ENCODE results near the gene MSX2. TPM values are rescaled to one million over a fixed set of nuclear protein-coding genes. Genes with fewer than 3 reads are reported as not detected.

The MSX2 gene
- total RNA-seq, 1 donor from 2014 or later, result 2.3 TPM

- peaks cover 32% of the 10 kb centered on the region for H3K27me3 Mint-ChIP-seq (ENCODE audit: low read depth)
- H3K27ac Mint-ChIP-seq (ENCODE audit: unreplicated experiment), result no peak overlapping the region
Measured at GRCh38 chr5:174744896-174745295, 20.5 kb downstream of the MSX2 start.

GRCh38 chr5:174745590-174746103, 21.3 kb downstream of the MSX2 start:
- Mint-ChIP-seq H3K36me3 (ENCODE audit: low read depth) (peaks cover 2% of the 10 kb centered on the region), H3K27me3 (ENCODE audit: low read depth) (peaks cover 32% of the 10 kb centered on the region), H3K4me1 (ENCODE audit: low read depth) (peaks cover 4% of the 10 kb centered on the region), H3K27ac (ENCODE audit: unreplicated experiment) (no peak overlapping the region), H3K4me3 (ENCODE audit: unreplicated experiment) (no peak overlapping the region), H3K9me3 (ENCODE audit: low read depth) (peaks cover 2% of the 10 kb centered on the region)
- TF ChIP-seq, protein P1, sequence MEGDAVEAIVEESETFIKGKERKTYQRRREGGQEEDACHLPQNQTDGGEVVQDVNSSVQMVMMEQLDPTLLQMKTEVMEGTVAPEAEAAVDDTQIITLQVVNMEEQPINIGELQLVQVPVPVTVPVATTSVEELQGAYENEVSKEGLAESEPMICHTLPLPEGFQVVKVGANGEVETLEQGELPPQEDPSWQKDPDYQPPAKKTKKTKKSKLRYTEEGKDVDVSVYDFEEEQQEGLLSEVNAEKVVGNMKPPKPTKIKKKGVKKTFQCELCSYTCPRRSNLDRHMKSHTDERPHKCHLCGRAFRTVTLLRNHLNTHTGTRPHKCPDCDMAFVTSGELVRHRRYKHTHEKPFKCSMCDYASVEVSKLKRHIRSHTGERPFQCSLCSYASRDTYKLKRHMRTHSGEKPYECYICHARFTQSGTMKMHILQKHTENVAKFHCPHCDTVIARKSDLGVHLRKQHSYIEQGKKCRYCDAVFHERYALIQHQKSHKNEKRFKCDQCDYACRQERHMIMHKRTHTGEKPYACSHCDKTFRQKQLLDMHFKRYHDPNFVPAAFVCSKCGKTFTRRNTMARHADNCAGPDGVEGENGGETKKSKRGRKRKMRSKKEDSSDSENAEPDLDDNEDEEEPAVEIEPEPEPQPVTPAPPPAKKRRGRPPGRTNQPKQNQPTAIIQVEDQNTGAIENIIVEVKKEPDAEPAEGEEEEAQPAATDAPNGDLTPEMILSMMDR (IDR thresholded peaks at IDR 0.05), result no peak
- DNase-seq (ENCODE audit: low spot score), result no peak

More at GRCh38 chr5:174744896-174745295, 20.5 kb downstream of the MSX2 start:
- Mint-ChIP-seq H3K4me3 (ENCODE audit: unreplicated experiment) (no peak overlapping the region), H3K4me1 (ENCODE audit: low read depth) (no peaks in the 10 kb centered on the region), H3K9me3 (ENCODE audit: low read depth) (peaks cover 2% of the 10 kb centered on the region), H3K36me3 (ENCODE audit: low read depth) (peaks cover 2% of the 10 kb centered on the region)
- TF ChIP-seq, protein P1 (IDR thresholded peaks at IDR 0.05), result no peak
- no peak for DNase-seq (ENCODE audit: low spot score)

GRCh38 chr5:174750711-174751110, 26.3 kb downstream of the MSX2 start:
- Mint-ChIP-seq H3K36me3 (ENCODE audit: low read depth) (no peaks in the 10 kb centered on the region), H3K27me3 (ENCODE audit: low read depth) (peaks cover 17% of the 10 kb centered on the region), H3K9me3 (ENCODE audit: low read depth) (no peaks in the 10 kb centered on the region), H3K27ac (ENCODE audit: unreplicated experiment) (no peak overlapping the region), H3K4me3 (ENCODE audit: unreplicated experiment) (peak overlapping the region; percentile 79), H3K4me1 (ENCODE audit: low read depth) (peaks cover 13% of the 10 kb centered on the region)
- TF ChIP-seq, protein P1 (IDR thresholded peaks at IDR 0.05), result no peak
- no peak for DNase-seq (ENCODE audit: low spot score)

- peaks cover 10% of the 10 kb centered on the region for H3K27me3 Mint-ChIP-seq (ENCODE audit: low read depth)
- no peaks in the 10 kb centered on the region for H3K36me3 Mint-ChIP-seq (ENCODE audit: low read depth)
- peak overlapping the region; percentile 79 for H3K4me3 Mint-ChIP-seq (ENCODE audit: unreplicated experiment)
- H3K4me1 Mint-ChIP-seq (ENCODE audit: low read depth), result peaks cover 13% of the 10 kb centered on the region
- H3K27ac Mint-ChIP-seq (ENCODE audit: unreplicated experiment), result peak overlapping the region; percentile 54
- no peaks in the 10 kb centered on the region for H3K9me3 Mint-ChIP-seq (ENCODE audit: low read depth)
- no peak for DNase-seq (ENCODE audit: low spot score)
- TF ChIP-seq, protein P1 (IDR thresholded peaks at IDR 0.05), result no peak
Measured at GRCh38 chr5:174751154-174752000, 27.0 kb downstream of the MSX2 start.

- Mint-ChIP-seq H3K36me3 (ENCODE audit: low read depth) (no peaks in the 10 kb centered on the region), H3K27ac (ENCODE audit: unreplicated experiment) (no peak overlapping the region), H3K4me1 (ENCODE audit: low read depth) (peaks cover 13% of the 10 kb centered on the region), H3K9me3 (ENCODE audit: low read depth) (no peaks in the 10 kb centered on the region), H3K4me3 (ENCODE audit: unreplicated experiment) (peak overlapping the region; percentile 79), H3K27me3 (ENCODE audit: low read depth) (peaks cover 8% of the 10 kb centered on the region)
- no peak for DNase-seq (ENCODE audit: low spot score)
- TF ChIP-seq, protein P1 (IDR thresholded peaks at IDR 0.05), result no peak
Measured at GRCh38 chr5:174752121-174752520, 27.7 kb downstream of the MSX2 start.

Measured in chondrocyte (in vitro differentiated cells).